A549 (cell line): ENCODE results near the gene D2HGDH. TPM values are rescaled to one million over a fixed set of nuclear protein-coding genes. Genes with fewer than 3 reads are reported as not detected.
A peak's percentile ranks its signal among the peaks of the same experiment; 100 is the strongest.

ENCODE experiments used
- ATAC-seq, 2 experiments: fragments of 200-7000 bp in 1 of 2; fragments of >200 bp in 1 of 2; cut with Nextera tagmentation in 1 of 2; cut with Tn5 transposase in 1 of 2; 3 replicates each; pipeline versions ENCODE4 v1.8.0 to v1.9.1; 2018 to 2020; ENCODE audit warnings: mild to moderate bottlenecking in 1 of 2, moderate library complexity in 1 of 2
- CTCF ChIA-PET: fragments of 300-600 bp; sonication (Branson Sonifier 250); formaldehyde crosslinking; extraction: SDS; loops from one replicate; lab custom pipeline; 2021; ENCODE audit warnings: antibody characterized with exemption, inconsistent platforms; lab: Yijun Ruan, JAX
- POLR2A ChIA-PET: fragments of 350-600 bp; formaldehyde crosslinking; extraction: SDS; loops from one replicate; lab custom pipeline; 2021; ENCODE audit warnings: antibody characterized with exemption, inconsistent platforms; lab: Yijun Ruan, JAX
- DNase-seq, 2 experiments: peaks; one replicate each; pipeline versions ENCODE4 v3.0.0 to v3.0.0-alpha.2; 2011 to 2016; ENCODE audit warnings: low read depth in 1 of 2, low spot score in 1 of 2
- FAIRE-seq: peaks from 2 replicates; lab custom pipeline; 2011; peaks lifted over from hg19 to GRCh38; lab: Jason Lieb, UNC
- H3K27ac ChIP-seq, 2 experiments: fragments of >200 bp; sonication (Bioruptor Twin); formaldehyde crosslinking; 3 replicates each; pipeline ENCODE4 v1.5.1; 2016 to 2017
- H3K4me1 ChIP-seq: fragments of >200 bp; sonication (Bioruptor Twin); formaldehyde crosslinking; 3 replicates; pipeline ENCODE4 v1.6.1; 2016
- H3K4me2 ChIP-seq: fragments of >200 bp; sonication (Bioruptor Twin); formaldehyde crosslinking; 3 replicates; pipeline ENCODE4 v1.6.1; 2016
- H3K4me3 ChIP-seq: fragments of >200 bp; sonication (Bioruptor Twin); formaldehyde crosslinking; 3 replicates; pipeline ENCODE4 v1.5.1; 2016
- H3K9me3 ChIP-seq: fragments of >200 bp; sonication (Bioruptor Twin); formaldehyde crosslinking; 3 replicates; pipeline ENCODE4 v1.6.1; 2016
- BHLHE40 ChIP-seq: IDR thresholded peaks from 2 replicates; pipeline ENCODE4 v1.6.1; 2012; ENCODE audit warnings: low read depth, low read length, inconsistent platforms
- FOSL2 ChIP-seq, 2 experiments: fragments of 450-650 bp in 1 of 2; fragments of >200 bp in 1 of 2; sonication (Bioruptor Twin) in 1 of 2; formaldehyde crosslinking; IDR thresholded peaks; 2 replicates each; pipeline versions ENCODE4 v1.5.0 to v1.6.1; 2016 to 2020; ENCODE audit warnings: mild to moderate bottlenecking in 1 of 2, moderate library complexity in 1 of 2
- FOXS1 ChIP-seq: fragments of 250-450 bp; sonication (Bioruptor Pico); IDR thresholded peaks from 2 replicates; pipeline ENCODE4 v1.5.0; 2020; ENCODE audit warnings: mild to moderate bottlenecking, moderate library complexity
- HEYL ChIP-seq: fragments of 250-450 bp; sonication (Bioruptor Pico); IDR thresholded peaks from 2 replicates; pipeline ENCODE4 v1.8.0; 2021; ENCODE audit warnings: mild to moderate bottlenecking, moderate library complexity
- HOXA7 ChIP-seq: fragments of 250-450 bp; sonication (Bioruptor Pico); IDR thresholded peaks from 2 replicates; pipeline ENCODE4 v1.5.0; 2020; ENCODE audit warnings: mild to moderate bottlenecking, moderate library complexity
- KDM1A ChIP-seq: fragments of 200-600 bp; sonication (generic); IDR thresholded peaks from 2 replicates; pipeline ENCODE4 v1.6.1; 2016; ENCODE audit warnings: low read depth, mild to moderate bottlenecking
- NFE2L2 ChIP-seq: fragments of 150-350 bp; conservative IDR thresholded peaks from 2 replicates; pipeline ENCODE4 v1.6.1; 2014; ENCODE audit warnings: low read length
- NPAS2 ChIP-seq: fragments of 250-450 bp; sonication (Bioruptor Pico); IDR thresholded peaks from 2 replicates; pipeline ENCODE4 v1.8.0; 2022; ENCODE audit warnings: mild to moderate bottlenecking, moderate library complexity, borderline replicate concordance
- NR3C1 ChIP-seq: fragments of >200 bp; sonication (Bioruptor Twin); formaldehyde crosslinking; IDR thresholded peaks from 3 replicates; pipeline ENCODE4 v1.6.1; 2017
- RARB ChIP-seq: fragments of 250-450 bp; sonication (Bioruptor Pico); IDR thresholded peaks from 2 replicates; pipeline ENCODE4 v1.8.0; 2021; ENCODE audit warnings: mild to moderate bottlenecking, moderate library complexity
- RCOR1 ChIP-seq: fragments of 150-350 bp; IDR thresholded peaks from 2 replicates; pipeline ENCODE4 v1.6.1; 2014; ENCODE audit warnings: antibody characterized with exemption, low read length, low read depth
- TFCP2L1 ChIP-seq: fragments of 250-450 bp; sonication (Bioruptor Pico); IDR thresholded peaks from 2 replicates; pipeline ENCODE4 v1.5.0; 2021; ENCODE audit warnings: mild to moderate bottlenecking
- TP53 ChIP-seq: fragments of 250-450 bp; sonication (Bioruptor Pico); IDR thresholded peaks from 2 replicates; pipeline ENCODE4 v1.5.0; 2021; ENCODE audit warnings: mild to moderate bottlenecking, moderate library complexity
- ZFP36 ChIP-seq: fragments of 450-650 bp; IDR thresholded peaks from 2 replicates; pipeline ENCODE4 v1.6.1; 2014; ENCODE audit warnings: borderline replicate concordance; ENCODE audit not compliant: partially characterized antibody
- ZNF302 ChIP-seq: fragments of 250-450 bp; sonication (Bioruptor Pico); IDR thresholded peaks from 2 replicates; pipeline ENCODE4 v1.9.0; 2021; ENCODE audit warnings: inconsistent platforms, mild to moderate bottlenecking, moderate library complexity
- WGBS: methylation state at CpG from one replicate; pipeline ENCODE4 v1.1.6; 2017; ENCODE audit errors: missing lambda C conversion rate; 5-methylcytosine and 5-hydroxymethylcytosine counted together
- polyA plus RNA-seq, 4 experiments: library from polyadenylated mRNA; depleted of rRNA in 3 of 4; stranded (reverse); fragments of >200 nt; fragmentation: RNase III in 1 of 4; extraction: RNeasy Plus Mini Kit Qiagen cat#74134 plus additional on column Dnase treatment in 1 of 4; gene quantifications; 2 replicates in 3 of 4; 3 replicates in 1 of 4; pipeline ENCODE4 v1.2.3, GENCODE V29; 2011 to 2017
- TF ChIP-seq, protein P1 (sequence below): fragments of 150-350 bp; IDR thresholded peaks from 2 replicates; pipeline ENCODE4 v1.6.1; 2014; ENCODE audit warnings: low read depth, mild to moderate bottlenecking, low read length
- TF ChIP-seq, protein P2 (sequence below): fragments of 250-450 bp; sonication (Bioruptor Pico); IDR thresholded peaks from 2 replicates; pipeline ENCODE4 v1.5.0; 2021; ENCODE audit warnings: mild to moderate bottlenecking, moderate library complexity, borderline replicate concordance
- TF ChIP-seq, protein P3 (sequence below): fragments of 200-600 bp; sonication (generic); IDR thresholded peaks from 2 replicates; pipeline ENCODE4 v1.6.1; 2016; ENCODE audit warnings: antibody characterized with exemption, mild to moderate bottlenecking, moderate library complexity
- TF ChIP-seq, protein P4 (sequence below): IDR thresholded peaks from 2 replicates; pipeline ENCODE4 v1.6.1; 2012
- TF ChIP-seq, protein P5 (sequence below): fragments of >200 bp; sonication (Bioruptor Twin); formaldehyde crosslinking; IDR thresholded peaks from 2 replicates; pipeline ENCODE4 v1.6.1; 2016

D2HGDH gene
- polyA plus RNA-seq, 2 of the 4 experiments (the other 2 are of a cell fraction): 6.5 to 18.5 TPM

DNA sequence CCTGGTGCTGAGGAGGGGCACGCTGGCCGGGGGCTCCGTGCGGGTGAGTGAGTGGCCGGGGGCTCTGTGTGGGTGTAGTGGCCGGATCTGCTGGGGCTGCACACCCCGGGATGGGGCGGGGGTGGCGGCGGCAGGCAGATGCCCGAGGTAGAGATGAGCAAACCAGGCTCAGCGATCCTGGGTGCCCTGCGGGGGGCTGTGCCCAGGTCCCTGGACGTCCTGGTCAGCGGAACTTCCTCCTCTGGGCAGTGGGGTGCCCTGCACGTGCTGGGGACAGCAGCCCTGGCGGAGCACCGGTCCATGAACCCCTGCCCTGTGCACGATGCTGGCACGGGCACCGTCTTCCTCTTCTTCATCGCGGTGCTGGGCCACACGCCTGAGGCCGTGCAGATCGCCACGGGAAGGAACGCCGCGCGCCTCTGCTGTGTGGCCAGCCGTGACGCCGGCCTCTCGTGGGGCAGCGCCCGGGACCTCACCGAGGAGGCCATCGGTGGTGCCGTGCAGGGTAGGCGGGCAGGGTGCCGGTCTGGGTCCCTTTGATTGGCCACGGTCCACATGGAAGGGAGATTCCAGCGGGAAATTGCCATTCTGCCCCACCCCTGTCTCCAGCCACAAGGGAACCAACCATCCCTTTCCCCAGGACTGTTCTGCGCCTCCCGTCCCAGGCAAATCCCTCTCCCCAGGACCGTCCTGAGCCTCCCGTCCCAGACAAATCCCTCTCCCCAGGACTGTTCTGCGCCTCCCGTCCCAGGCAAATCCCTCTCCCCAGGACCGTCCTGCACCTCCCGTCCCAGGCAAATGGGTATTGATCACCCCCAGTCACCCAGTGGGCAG is 80.4 kb downstream of the D2HGDH start:
- WGBS: 64% methylated on average over 27 of the region's 52 CpGs
- ChIA-PET CTCF (no interaction called here), POLR2A (no interaction called here)
- no peaks in the 10 kb centered on the region for H3K9me3 ChIP-seq
- no peaks in the 10 kb centered on the region for H3K4me1 ChIP-seq
- FAIRE-seq (no peak), DNase-seq (no peak), ATAC-seq (peak; percentile 16 to 66; a peak in 5 of 6 replicates)
- TF ChIP-seq, protein P1, sequence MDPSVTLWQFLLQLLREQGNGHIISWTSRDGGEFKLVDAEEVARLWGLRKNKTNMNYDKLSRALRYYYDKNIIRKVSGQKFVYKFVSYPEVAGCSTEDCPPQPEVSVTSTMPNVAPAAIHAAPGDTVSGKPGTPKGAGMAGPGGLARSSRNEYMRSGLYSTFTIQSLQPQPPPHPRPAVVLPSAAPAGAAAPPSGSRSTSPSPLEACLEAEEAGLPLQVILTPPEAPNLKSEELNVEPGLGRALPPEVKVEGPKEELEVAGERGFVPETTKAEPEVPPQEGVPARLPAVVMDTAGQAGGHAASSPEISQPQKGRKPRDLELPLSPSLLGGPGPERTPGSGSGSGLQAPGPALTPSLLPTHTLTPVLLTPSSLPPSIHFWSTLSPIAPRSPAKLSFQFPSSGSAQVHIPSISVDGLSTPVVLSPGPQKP: no peak
- TF ChIP-seq, protein P2, sequence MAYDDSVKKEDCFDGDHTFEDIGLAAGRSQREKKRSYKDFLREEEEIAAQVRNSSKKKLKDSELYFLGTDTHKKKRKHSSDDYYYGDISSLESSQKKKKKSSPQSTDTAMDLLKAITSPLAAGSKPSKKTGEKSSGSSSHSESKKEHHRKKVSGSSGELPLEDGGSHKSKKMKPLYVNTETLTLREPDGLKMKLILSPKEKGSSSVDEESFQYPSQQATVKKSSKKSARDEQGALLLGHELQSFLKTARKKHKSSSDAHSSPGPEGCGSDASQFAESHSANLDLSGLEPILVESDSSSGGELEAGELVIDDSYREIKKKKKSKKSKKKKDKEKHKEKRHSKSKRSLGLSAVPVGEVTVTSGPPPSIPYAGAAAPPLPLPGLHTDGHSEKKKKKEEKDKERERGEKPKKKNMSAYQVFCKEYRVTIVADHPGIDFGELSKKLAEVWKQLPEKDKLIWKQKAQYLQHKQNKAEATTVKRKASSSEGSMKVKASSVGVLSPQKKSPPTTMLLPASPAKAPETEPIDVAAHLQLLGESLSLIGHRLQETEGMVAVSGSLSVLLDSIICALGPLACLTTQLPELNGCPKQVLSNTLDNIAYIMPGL (CRISPR knock-in tag): no peak
- no peak for TF ChIP-seq RCOR1
- no peak for TF ChIP-seq KDM1A
- no peak for TF ChIP-seq ZFP36
- TF ChIP-seq NPAS2 (CRISPR knock-in tag): no peak
- no peak for TF ChIP-seq NFE2L2
- TF ChIP-seq, protein P3, sequence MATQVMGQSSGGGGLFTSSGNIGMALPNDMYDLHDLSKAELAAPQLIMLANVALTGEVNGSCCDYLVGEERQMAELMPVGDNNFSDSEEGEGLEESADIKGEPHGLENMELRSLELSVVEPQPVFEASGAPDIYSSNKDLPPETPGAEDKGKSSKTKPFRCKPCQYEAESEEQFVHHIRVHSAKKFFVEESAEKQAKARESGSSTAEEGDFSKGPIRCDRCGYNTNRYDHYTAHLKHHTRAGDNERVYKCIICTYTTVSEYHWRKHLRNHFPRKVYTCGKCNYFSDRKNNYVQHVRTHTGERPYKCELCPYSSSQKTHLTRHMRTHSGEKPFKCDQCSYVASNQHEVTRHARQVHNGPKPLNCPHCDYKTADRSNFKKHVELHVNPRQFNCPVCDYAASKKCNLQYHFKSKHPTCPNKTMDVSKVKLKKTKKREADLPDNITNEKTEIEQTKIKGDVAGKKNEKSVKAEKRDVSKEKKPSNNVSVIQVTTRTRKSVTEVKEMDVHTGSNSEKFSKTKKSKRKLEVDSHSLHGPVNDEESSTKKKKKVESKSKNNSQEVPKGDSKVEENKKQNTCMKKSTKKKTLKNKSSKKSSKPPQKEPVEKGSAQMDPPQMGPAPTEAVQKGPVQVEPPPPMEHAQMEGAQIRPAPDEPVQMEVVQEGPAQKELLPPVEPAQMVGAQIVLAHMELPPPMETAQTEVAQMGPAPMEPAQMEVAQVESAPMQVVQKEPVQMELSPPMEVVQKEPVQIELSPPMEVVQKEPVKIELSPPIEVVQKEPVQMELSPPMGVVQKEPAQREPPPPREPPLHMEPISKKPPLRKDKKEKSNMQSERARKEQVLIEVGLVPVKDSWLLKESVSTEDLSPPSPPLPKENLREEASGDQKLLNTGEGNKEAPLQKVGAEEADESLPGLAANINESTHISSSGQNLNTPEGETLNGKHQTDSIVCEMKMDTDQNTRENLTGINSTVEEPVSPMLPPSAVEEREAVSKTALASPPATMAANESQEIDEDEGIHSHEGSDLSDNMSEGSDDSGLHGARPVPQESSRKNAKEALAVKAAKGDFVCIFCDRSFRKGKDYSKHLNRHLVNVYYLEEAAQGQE: no peak
- no peak for TF ChIP-seq TP53
- no peak for TF ChIP-seq BHLHE40
- TF ChIP-seq ZNF302 (CRISPR knock-in tag): no peak
- TF ChIP-seq FOXS1 (CRISPR knock-in tag): no peak
- TF ChIP-seq, protein P4, sequence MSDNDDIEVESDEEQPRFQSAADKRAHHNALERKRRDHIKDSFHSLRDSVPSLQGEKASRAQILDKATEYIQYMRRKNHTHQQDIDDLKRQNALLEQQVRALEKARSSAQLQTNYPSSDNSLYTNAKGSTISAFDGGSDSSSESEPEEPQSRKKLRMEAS: no peak
- TF ChIP-seq HEYL (CRISPR knock-in tag): no peak
- no peak for TF ChIP-seq HOXA7 (CRISPR knock-in tag)
- no peak for TF ChIP-seq TFCP2L1 (CRISPR knock-in tag)
- TF ChIP-seq, protein P5, sequence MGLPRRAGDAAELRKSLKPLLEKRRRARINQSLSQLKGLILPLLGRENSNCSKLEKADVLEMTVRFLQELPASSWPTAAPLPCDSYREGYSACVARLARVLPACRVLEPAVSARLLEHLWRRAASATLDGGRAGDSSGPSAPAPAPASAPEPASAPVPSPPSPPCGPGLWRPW: no peak
- TF ChIP-seq FOSL2 (IDR thresholded peaks at IDR 0.05): no peak
- TF ChIP-seq FOSL2 (CRISPR knock-in tag; IDR thresholded peaks at IDR 0.05): no peak
- no peak for TF ChIP-seq RARB (CRISPR knock-in tag)
- TF ChIP-seq NR3C1: no peak
- H3K4me3 ChIP-seq: no peak overlapping the region
- H3K4me2 ChIP-seq: no peak overlapping the region
- no peak overlapping the region for H3K27ac ChIP-seq
